ENCODE measurements around the gene ATG14.
"Not testable (repeated sequence)": the region's sequence is repeated elsewhere in the genome, so short reads cannot be mapped to it uniquely, and the experiment has no call there.

The ATG14 gene

DNA sequence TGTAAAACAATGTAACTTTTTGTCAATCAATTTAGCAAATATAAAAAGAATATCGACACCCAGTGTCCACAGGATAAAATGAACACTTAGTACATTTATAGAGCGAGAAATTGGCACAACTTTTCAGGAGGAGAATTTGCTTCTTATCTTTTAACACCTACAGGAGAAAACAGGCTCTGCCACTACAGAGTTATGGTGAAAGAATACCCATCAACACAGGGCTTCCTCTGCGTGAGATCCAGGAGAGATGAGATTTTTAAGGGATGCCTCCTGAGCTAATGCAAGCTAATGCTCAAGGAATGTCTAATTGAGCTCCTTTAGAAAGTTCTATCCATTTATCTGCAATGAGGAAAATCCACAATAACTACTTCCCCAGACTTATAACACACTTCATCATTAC lies 21.0 kb upstream of the ATG14 start:
- no peak for DNase-seq

DNA sequence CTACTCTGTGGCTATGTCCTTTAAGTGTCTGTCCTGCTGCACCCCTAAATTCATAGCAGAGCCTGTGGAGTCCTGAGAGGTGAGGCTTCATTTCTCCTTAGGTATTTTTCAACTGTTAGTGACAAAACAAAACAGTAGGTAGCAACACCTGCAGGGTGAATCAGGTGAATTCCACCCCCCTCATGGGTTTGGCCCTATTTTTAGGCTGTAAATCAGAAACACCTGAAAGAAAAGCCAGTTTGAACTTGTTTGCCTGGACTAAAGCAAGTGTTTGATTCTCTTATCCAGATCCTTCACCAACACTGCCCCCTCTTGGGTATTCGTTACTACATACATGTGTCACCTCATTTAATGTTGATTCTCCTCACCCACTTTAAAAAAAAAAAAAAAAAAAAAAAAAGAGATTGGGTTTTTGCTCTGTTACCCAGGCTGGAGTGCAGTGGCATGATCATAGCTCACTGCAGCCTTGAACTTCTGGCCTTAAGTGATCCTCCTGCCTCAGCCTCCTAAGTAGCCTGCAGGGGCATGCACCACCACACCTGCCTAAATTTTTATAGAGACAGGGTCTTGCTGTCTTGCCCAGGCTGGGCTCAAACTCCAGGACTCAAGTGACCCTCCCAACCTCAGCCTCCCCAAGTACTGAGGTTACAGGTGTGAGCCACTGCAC lies 18.5 kb upstream of the ATG14 start:
- peak; percentile 64 for DNase-seq

DNA sequence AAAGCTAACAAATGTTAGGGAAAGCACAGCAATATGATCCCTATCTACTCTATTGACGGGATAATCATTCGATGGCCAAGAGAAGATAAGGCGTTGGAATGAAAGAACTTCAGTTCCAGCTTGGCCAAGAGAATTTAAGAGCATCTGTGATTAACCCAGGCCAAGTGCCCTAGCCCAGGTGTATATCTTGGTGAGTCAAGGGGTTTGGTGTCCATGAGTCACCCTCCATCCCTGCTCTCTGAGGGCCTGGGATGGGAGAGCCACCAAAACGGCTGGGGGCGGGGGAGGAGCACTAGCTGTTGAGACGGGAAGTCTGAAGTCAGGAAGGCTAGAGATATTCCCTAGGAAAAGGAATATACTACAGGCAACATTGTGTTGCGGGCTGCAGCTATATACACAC lies 15.8 kb upstream of the ATG14 start:
- DNase-seq = no peak

DNA sequence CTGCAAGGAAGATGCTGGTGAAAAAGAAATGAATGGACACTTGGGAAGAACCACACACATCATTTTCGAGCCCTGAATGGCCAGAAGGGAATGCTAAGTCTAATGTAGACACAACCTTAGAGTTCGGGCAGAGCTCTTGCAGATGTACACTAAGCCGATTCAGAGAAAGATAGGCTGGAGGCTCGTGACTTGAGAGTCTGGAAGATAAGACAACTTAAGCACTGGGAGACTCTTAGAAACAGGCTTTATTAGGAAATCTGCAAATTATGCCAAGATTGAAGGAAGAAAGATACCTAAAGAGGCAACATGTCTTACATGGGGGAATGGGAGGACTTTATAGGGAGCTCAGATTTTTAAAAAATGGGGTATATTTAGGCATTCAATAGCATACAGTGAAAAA lies 15.3 kb upstream of the ATG14 start:
- DNase-seq = no peak

DNA sequence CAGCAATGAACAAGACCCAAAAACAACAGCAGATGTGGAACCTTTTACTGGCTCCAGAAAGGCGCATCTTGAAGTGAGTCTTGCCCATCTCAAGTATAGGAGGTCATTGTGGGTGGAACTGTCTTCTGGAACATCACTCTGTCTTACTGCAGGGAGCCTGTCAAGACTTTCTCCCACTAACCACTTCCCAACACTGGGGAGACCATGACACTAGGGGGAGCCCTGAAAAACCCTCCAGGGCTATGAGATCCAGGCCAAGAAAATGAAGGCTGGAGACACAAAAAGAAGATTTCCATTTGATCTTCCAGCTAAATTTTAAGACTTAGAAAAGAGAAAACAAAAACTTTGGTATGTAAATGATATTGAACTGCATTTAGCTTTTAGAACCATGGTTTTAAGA lies 13.5 kb upstream of the ATG14 start:
- DNase-seq = no peak

DNA sequence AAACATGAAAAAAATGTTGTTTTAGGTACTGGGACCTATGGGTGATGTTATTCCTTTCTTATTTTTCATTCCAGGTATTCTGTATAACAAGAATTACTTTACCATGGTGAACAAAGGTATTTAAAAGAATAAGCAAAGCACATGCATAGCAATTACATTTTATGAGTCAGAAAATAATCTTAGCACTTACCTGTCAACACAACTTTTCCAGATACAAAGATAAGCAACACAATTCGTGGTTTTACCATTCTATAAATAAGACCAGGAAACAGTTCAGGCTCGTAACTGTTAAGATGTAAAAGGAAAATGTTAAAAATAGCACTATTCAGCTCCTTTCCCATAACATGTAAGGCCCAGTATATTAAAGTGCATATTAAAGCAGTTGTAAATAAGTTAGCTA lies 12.3 kb upstream of the ATG14 start:
- no peak for DNase-seq

DNA sequence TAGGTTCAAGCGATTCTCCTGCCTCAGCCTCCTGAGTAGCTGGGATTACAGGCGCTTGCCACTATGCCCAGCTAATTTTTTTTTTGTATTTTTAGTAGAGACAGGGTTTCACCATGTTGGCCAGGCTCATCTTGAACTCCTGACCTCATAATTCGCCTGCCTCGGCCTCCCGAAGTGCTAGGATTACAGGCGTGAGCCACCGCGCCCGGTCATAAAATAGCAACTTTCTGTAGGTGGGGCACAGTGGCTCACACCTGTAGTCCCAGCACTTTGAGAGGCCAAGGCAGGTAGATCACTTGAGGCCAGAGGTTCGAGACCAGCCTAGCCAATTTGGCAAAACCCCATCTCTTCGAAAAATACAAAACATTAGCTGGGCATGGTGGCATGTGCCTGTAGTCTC lies 10.7 kb upstream of the ATG14 start:
- DNase-seq = not testable (repeated sequence)

DNA sequence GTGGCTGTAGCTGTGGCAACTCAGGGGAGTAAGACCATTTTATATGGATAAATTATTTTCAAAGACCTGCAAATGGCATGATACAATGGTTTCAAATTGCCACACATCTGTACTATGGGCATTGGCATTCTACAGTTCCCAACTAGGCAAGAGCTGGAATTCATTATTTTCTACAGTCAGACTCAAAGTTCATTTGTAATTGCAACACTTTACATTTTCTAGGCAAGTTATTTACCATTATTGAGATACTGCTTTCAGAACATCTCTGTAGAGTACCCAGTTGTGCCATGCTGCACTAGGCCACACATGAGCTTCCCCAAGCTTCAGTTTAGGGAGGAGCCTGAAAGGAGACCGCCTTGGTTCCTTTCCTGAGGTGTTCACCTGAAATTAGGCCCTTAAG lies 8.0 kb upstream of the ATG14 start:
- DNase-seq = no peak

DNA sequence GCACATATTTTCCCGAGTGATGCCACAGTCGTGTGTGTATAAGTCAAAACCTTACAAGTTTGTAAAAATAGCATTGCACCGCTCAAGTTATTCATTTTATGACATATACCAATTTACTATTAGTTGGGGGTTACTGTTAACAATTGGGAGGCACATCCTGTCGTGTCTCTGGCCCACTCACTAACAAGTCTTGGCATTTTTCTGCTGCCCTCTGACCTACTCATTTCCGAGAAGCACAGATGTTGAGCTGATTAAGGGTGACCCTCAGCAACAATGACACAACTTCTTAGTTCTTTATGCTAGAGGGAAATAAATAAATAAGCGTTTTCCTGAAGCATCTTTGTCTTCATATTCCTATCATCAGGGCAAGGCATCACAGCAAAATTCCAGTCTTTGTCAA lies 6.8 kb upstream of the ATG14 start:
- DNase-seq = no peak

DNA sequence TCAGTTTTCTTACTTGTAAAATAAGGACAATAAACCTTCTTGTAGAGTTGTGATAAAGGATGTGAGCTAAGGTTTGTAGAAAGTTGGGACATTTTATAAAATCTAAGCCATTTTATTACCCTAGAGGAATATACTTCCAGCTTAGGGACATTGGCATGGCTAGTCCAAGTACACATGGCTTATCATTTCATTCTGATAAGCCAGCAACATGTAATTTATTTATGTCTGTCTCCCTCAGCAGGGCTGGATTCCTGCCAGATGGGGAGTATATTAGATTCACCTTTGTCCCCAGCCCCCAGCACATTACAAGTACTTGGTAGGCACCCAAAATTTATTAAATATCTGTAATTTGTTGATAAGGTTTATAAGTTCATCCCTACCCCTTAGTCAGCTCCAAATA lies 6.3 kb upstream of the ATG14 start:
- no peak for DNase-seq

DNA sequence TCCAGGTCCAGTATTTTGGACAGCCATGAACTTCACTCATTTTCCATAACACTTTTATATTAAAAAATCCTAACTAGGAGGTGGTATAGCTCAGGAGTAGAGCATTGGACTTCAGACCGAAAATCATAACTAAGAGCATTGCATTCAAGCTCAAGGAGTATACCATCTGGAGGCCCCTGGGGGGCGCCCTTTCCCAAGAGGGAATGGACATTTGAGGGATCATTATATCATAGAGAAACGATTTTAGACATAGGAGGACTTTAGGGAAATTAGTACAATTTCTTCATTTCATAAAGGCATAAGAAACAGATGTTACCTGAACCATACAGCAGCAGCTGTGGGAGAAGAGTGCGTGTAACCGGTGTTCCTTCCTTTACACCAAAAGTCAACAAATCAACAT lies 5.2 kb upstream of the ATG14 start:
- DNase-seq = peak; percentile 7

DNA sequence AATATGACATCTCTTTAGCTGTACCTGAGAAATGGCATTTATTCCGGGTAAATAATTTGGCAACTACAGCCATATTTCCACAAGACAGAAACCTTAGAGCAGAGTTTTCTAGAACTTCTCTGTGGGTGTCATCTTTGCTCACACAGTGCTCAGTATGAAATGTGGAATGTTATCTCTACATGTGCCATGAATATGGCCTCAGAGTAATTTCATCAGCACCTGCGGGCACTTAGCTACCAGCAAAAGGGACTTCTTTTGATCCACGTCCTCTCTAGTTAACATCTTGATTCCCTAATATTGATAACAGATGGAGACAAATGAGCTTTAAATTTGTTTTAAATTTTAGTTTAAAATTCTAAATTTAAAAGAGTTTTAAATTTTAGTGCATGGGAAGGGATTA lies 2.9 kb upstream of the ATG14 start:
- DNase-seq = no peak

DNA sequence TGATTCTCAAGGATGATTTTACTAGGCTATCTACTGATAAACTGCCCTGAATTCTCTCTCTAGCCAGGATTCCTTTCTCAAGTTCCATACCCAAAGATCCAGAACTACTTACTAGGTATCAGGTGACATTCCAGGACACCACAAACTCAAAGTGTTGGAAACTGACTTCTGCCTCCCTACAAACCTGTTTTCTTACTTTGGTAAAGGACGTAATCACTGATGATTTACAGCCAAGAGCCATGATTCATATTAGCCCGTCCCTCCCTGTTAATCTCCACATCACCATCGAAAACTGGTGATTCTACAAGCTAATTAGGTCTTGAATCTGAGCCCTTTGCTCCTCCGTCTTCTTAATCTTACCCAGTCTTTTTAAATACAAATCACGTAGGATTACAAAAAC lies 1.0 kb upstream of the ATG14 start:
- no peak for DNase-seq

DNA sequence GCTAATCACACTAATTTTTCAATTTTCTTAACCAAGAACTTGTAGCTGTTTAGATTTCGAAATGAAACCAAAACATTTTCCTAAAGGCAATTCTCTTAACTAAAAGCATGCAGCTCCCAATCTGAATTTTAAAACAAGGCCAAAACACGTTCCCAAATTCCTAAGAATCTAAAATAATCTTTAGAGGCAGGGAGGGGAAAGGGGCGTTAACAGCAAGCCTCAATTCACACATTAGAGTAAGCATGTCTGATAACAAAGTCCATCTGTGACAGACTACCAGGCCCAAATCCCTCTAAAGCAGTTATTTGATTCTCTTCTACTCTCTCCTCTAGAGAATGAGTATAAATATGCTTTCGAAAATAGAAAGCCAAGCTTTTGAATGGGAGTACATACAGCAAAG lies 754 bp downstream of the ATG14 start:
- no peak for DNase-seq

DNA sequence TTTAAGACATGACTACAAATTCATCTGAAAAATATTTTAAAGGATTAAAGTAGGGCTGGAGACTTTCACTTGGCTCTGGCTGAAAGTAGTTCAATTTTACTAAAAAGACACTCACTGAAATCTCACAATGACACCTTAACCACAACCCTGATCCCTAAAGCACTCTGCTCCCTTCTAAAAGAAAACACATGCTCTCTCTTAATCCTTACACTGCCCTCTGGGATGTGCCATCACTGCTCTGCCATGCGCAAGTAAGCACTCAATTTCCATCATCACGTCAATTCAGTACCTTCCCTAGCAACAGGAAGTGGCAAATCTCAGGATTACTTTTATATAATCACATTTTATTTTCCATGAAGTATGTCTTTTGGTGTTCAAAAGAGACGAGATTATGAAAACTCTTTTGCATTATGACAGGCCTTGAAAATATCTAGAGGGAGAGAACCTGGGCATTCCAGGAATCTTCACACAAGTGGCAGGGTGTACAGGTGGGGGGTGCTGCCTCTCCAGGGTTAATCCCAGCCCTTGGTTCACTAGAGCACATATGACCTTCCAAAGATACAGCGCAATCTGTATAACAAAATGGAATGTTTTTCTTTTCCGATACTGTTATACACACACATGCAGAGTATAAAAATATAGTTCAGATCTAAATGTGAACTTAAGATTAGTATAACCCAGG lies 7.3 kb downstream of the ATG14 start:
- no peak for DNase-seq

DNA sequence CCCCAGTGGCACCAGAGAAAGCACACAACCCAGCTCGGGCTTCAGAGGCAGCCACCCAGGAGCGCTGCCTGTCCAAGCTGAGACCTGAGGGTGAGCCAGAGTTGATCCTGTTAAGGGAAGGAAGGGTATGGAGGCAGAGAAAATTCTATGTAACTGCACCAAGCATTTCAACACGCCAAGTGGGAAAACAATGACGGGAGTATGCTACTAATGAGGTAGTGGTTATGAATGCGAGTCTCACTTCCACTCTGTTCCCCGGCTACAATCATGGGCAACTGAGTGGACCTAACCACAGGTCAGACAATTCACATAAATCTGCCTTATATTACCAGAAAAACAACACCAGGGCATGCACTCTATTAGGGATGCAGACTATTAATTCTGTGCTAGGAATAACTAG lies 9.9 kb downstream of the ATG14 start:
- no peak for DNase-seq

DNA sequence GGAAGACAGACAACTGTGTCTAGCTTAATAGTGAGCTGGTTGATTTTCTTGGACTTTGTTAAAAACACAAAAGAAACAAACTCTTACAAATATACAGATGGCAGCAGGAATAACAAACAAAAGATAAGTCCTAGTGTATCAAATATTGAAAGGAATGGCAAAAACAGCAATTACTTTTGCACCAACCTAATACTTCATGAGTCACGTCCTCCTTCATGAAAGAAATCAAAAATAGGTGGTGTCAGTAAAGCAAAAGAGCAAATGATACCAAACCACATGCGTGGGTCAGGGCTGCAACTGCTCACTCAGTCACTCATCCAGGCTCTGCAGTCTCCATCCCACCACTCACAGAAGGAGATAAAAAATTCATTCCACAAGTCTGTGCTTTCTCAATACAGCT lies 11.8 kb downstream of the ATG14 start:
- no peak for DNase-seq

DNA sequence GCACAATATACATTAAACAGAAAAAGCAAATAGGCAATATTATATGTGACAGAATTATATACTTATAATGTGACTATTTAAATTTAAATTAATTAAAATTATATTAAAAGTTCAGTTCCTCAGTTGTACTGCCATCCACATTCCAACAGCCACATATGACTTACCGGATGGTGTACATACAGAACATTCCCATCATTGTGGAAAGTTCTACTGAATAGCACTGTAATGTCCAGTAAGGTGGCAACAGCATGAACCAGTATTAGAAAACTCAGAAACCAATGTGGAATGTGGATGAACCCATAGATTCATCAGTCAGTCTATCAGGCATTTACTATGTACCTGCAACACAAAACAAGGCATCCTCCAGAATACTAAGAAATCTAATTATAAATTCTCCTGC lies 12.4 kb downstream of the ATG14 start:
- no peak for DNase-seq

DNA sequence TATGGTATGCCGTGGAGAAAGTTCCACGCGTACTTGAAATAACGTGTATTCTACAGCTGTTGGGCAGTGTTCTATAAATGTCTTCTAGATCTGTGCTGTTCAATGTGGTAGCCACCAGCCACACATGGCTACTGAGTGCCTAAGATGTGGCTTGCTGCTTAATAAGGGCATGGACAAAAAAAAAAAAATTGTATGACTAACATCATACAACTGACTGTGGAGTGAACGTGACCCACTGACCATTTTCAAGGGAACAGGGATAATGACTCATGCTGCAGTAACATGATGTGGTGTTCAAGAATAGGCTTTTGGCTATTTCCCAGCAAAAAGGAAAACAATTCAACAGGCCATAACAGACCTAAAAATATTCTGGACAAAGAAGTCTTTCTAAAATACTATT lies 13.0 kb downstream of the ATG14 start:
- DNase-seq = no peak

DNA sequence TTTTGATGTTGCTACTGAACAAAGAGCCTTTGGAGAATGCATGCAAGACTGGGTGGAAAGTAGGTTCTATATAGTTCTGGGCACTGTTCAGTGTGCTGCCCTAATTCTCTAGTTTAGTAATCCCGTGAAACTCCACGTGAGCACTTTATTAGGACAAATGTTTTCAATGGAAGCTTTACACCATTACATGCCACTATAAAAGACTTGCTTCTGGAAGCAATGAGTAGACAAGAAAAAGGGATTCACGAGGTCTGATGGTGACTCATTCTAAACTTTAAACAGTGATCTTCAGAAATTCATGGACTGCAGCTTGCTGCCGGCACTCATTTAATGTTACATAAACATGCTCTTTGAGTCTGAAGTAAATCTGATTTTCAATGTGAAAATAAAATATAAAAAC lies 22.3 kb downstream of the ATG14 start:
- DNase-seq = no peak

DNA sequence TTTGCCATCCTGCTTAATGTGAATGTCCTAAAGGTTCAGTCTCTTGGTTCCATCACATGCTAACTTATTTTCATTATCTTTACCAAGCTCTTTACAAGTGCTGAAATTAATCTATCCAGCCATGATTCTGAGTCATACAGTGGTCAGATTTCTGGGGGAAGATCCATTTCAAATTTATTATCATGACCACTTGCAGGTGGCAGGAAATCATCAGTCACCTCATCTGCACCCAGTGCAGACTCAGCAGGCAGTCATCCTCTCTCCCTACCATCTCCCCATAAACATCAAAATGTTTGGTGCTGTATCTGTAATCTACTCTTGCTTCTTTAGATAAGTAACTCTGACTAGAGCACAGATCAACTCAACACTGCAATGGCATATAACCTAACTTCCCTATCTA lies 23.5 kb downstream of the ATG14 start:
- DNase-seq = no peak

DNA sequence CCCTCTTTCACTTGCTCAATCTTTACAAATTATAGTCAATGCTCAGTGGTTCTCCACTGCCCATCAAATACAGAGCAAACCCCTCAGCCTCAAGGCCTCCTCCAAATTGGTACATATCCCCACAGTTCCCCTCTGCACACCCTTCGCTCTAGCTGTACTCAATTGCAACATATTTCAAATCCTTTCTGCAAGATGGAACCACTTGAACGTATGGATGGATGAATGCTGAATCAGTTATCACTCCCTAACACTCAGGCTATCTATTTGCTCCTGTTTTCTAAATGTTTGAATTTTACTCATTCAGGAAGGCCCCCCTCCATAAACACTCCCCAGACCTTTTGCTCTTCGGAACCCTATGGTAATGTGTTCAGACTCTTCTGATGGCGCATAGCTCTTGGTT lies 24.5 kb downstream of the ATG14 start:
- no peak for DNase-seq

DNA sequence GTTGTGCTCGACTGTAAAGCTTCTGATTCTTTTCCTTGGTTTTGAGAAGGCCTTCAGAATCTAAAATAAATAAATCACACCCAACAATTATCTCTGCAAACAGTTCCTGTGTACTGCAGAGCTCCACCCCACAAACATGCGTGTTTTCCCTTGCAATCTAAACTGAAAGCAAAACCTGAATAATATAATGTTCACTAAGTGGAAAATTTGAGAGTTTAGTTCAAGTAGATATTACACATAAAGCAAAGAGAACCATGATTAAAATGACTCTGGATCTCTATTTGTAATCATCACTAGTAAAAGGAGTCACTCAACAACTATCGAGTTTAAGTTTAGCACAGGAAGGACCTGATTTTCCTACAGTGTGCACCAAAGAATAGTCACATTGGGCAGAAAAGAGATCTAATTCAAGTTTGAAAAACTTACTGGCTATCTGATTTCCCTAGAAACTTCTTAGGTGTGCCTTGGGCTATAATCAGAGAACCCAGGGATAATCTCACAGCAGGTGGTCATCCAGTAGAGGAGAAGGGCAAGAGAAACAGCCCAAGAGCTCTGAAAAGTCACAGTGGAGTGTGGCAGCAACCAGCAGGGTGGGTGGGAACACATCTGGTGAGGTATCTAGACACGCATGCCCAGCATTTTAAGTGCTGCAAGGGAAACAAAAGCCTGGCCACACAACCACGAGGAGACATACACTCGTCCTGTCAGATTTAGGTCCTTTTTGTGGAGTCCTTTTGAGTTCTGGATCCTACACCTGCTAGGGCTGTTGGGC lies 25.4 kb downstream of the ATG14 start:
- no peak for DNase-seq

DNA sequence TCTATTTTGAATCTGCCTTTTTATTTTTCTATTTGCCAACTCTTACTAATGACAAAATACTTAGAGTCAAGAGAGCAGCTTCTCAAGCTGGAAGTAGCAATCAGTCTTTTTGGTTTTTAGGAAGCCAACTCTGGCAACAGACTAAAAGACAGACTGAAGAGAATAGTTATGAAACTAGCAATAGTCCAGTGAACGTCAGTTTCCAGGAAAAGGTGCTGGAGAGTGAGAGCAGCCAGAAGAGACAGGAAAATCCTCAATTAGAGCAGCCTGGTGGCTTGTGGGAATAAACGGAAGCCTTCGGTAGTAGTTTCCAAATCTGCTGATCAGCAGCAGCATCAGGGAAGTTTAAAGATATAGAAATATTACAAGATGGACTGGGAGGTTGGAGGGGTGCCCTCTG lies 27.1 kb downstream of the ATG14 start:
- no peak for DNase-seq

Data from NCI-H510A treated with DMSO at 0.1 percent for 48 hours (cell line).